ENCODE measurements around the gene INSRR. TPM values are rescaled to one million over a fixed set of nuclear protein-coding genes. Genes with fewer than 3 reads are reported as not detected.

Gene INSRR
- polyA plus RNA-seq, 3 donors: not detected

- Histone ChIP-seq H3K9ac (ENCODE audit: insufficient read depth, low read length, poor library complexity, severe bottlenecking) (no peak overlapping the region), H3K27me3 (ENCODE audit: control insufficient read depth in 2 of 2, insufficient read depth in 2 of 2, low read length in 2 of 2) (peaks cover 7 to 30% of the 10 kb centered on the region in 2 donors), H2AFZ (ENCODE audit: insufficient read depth, low read depth, low read length, poor library complexity, severe bottlenecking) (no peak overlapping the region), H4K20me1 (ENCODE audit: insufficient read depth, low read length) (no peaks in the 10 kb centered on the region), H3K27ac (ENCODE audit: low read depth in 1 of 2, low read length in 2 of 2) (no peak overlapping the region), H3K79me2 (ENCODE audit: insufficient read depth, low read length) (no peaks in the 10 kb centered on the region), H3K9me3 (replicated peaks in 1 of 2; ENCODE audit: control insufficient read depth in 1 of 2, insufficient read depth in 1 of 2, low read length in 2 of 2) (no peaks in the 10 kb centered on the region), H3K4me1 (ENCODE audit: control insufficient read depth in 1 of 2, insufficient read depth in 2 of 2, low read length in 2 of 2) (no peaks in the 10 kb centered on the region), H3K36me3 (replicated peaks in 1 of 2; ENCODE audit: control insufficient read depth in 1 of 2, insufficient read depth in 2 of 2, low read length in 2 of 2) (no peaks in the 10 kb centered on the region), H3K4me2 (replicated peaks; ENCODE audit: extremely low read depth, low read length, poor library complexity, severe bottlenecking) (no peak overlapping the region), H3K4me3 (replicated peaks in 1 of 3; ENCODE audit: low read depth in 2 of 3, low read length in 3 of 3) (no peak overlapping the region)
- 51% methylated on average over 6 of the region's 7 CpGs for WGBS (ENCODE audit: insufficient coverage)
- Mint-ChIP-seq H3K36me3 (peaks cover 0 to under 1% of the 10 kb centered on the region in 2 donors), H3K27me3 (ENCODE audit: low read depth in 3 of 3) (peaks cover 20 to 60% (median 32%) of the 10 kb centered on the region in 3 donors), H3K4me3 (no peak overlapping the region), H3K27ac (no peak overlapping the region), H3K9me3 (peaks cover 0 to 2% (median 0%) of the 10 kb centered on the region in 7 donors), H3K4me1 (no peaks in the 10 kb centered on the region)
- DNase-seq: peak in 2 of 3 donors; percentile 15 to 29
- TF ChIP-seq CTCF (IDR thresholded peaks at IDR 0.05): peak; percentile 92
- intact Hi-C loops (cut with micrococcal nuclease): no loop called here
Observed at GRCh38 chr1:156838972-156839371, 19.9 kb downstream of the INSRR start.

GRCh38 chr1:156836892-156837291 is 22.0 kb downstream of the INSRR start:
- intact Hi-C loops (cut with micrococcal nuclease): no loop called here
- no peak overlapping the region for H3K4me2 ChIP-seq (replicated peaks; ENCODE audit: extremely low read depth, low read length, poor library complexity, severe bottlenecking)
- H3K4me3 ChIP-seq (replicated peaks in 1 of 3; ENCODE audit: low read depth in 2 of 3, low read length in 3 of 3): no peak overlapping the region
- Mint-ChIP-seq H3K9me3 (peaks cover 0 to 2% (median 0%) of the 10 kb centered on the region in 7 donors), H3K36me3 (no peaks in the 10 kb centered on the region), H3K27ac (no peak overlapping the region), H3K4me1 (no peaks in the 10 kb centered on the region), H3K4me3 (no peak overlapping the region), H3K27me3 (ENCODE audit: low read depth in 3 of 3) (peaks cover 18 to 55% (median 23%) of the 10 kb centered on the region in 3 donors)
- WGBS (ENCODE audit: insufficient coverage): 96% methylated on average over 4 of the region's 4 CpGs
- no peak for DNase-seq
- H4K20me1 ChIP-seq (ENCODE audit: insufficient read depth, low read length): no peaks in the 10 kb centered on the region
- TF ChIP-seq CTCF (IDR thresholded peaks at IDR 0.05): no peak
- no peak overlapping the region for H2AFZ ChIP-seq (ENCODE audit: insufficient read depth, low read depth, low read length, poor library complexity, severe bottlenecking)
- no peaks in the 10 kb centered on the region for H3K4me1 ChIP-seq (ENCODE audit: control insufficient read depth in 1 of 2, insufficient read depth in 2 of 2, low read length in 2 of 2)
- no peaks in the 10 kb centered on the region for H3K9me3 ChIP-seq (replicated peaks in 1 of 2; ENCODE audit: control insufficient read depth in 1 of 2, insufficient read depth in 1 of 2, low read length in 2 of 2)
- H3K79me2 ChIP-seq (ENCODE audit: insufficient read depth, low read length): no peaks in the 10 kb centered on the region
- no peak overlapping the region for H3K27ac ChIP-seq (ENCODE audit: low read depth in 1 of 2, low read length in 2 of 2)
- no peaks in the 10 kb centered on the region for H3K36me3 ChIP-seq (replicated peaks in 1 of 2; ENCODE audit: control insufficient read depth in 1 of 2, insufficient read depth in 2 of 2, low read length in 2 of 2)
- H3K27me3 ChIP-seq (ENCODE audit: control insufficient read depth in 2 of 2, insufficient read depth in 2 of 2, low read length in 2 of 2): peaks cover 2 to 27% of the 10 kb centered on the region in 2 donors
- H3K9ac ChIP-seq (ENCODE audit: insufficient read depth, low read length, poor library complexity, severe bottlenecking): no peak overlapping the region

All from CD14-positive monocyte (primary cell).